GM19023 (cell line): Measurements from ENCODE around the gene KIAA2012.
"Not testable (repeated sequence)": the region's sequence is repeated elsewhere in the genome, so short reads cannot be mapped to it uniquely, and the experiment has no call there.

ENCODE experiments used
- ATAC-seq: cut with Tn5 transposase; IDR thresholded peaks from one replicate; pipeline ENCODE4 v1.9.1; 2021; ENCODE audit warnings: mild to moderate bottlenecking, moderate library complexity; ENCODE audit not compliant: unreplicated experiment

KIAA2012 gene

GRCh38 chr2:202184557-202184956, 111.5 kb downstream of the KIAA2012 start:
- no peak for ATAC-seq

DNA sequence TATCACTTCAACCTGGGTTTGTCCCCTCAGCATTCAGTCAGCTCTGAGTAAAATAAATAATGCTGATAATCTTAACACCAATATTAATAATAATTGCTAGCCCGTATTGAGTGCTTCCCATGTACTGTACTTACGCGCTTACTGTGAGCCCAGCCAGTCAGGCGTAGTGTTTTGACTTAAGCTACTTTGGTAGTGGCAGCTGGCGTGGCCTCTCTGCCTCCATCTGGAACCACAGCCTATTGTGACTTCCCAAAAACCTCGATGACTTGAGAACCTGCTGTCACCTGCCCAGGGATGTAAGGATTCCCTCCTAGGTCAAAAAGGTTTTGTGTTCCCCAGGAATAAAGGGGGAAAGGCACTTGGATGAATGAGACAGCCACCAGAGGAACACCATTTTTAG, 112.1 kb downstream of the KIAA2012 start:
- ATAC-seq, result no peak

- ATAC-seq, result no peak
Observed at GRCh38 chr2:202186641-202187202, 113.7 kb downstream of the KIAA2012 start.

- no peak for ATAC-seq
Observed at GRCh38 chr2:202187570-202187969, 114.5 kb downstream of the KIAA2012 start.

GRCh38 chr2:202193305-202193704, 120.2 kb downstream of the KIAA2012 start:
- no peak for ATAC-seq

- no peak for ATAC-seq
Observed at GRCh38 chr2:202193881-202194353, 120.9 kb downstream of the KIAA2012 start.

- no peak for ATAC-seq
Observed at GRCh38 chr2:202194418-202194817, 121.4 kb downstream of the KIAA2012 start.

GRCh38 chr2:202196727-202197126, 123.7 kb downstream of the KIAA2012 start:
- ATAC-seq, result no peak

DNA sequence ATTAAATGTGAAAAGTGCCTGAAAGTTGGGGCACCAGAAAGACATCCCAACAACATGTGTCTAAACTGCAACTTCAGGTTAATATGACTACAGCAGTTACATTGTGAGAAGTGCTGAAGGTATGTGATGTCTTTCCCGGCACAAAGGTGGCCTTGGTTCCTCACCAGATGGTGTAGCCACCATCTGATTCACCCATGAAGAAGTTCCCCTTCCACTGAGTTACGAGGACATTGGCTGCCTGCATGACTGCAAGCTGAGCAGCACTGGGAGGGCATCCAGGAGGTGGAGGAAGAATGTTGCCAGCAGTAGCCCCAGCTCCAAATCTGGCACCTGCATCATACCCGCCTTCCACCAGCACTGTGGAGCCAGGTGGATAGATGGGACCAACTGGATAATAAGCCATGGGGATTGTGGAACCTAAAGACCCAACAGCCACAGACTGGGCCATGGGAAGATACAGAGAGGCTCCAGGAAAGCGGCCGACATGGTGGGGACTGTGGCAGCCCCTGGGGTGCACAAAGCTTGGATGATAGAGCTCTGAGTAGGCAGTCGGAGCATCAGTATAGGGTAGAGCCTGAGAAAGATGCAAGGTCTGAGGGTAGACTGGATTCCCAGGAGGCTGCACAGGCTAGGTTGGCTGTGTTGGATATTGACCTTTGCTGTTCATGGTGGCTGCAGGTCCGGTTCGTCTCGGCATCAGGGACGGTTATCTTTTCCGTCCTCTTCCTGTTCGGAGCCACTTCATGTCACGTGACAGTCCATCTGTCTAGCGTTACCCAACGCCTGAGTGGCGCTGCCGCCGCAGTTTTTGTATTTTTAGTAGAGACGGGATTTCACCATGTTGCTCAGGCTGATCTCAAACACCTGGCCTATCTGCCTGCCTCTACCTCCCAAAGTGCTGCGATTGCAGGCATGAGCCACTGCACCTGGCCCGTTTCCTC, 128.4 kb downstream of the KIAA2012 start:
- no peak for ATAC-seq

DNA sequence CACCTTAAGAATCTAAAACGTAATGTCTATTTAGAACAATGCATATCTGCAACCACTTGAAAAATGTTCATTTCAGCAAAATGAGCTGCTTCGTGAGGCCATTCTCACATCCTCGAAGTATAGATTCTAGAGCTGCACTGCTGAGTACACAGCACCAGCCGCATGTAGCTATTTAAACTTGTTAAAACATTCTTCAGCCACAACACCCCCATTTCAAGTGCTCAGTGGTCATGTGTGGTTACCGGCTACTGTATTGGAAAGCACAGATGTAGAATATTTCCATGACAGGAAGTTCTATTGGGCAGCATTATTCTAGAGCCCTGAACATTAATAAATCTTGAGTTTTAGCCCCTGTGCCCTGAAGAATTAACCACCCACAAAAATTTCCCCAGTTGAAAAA, 130.3 kb downstream of the KIAA2012 start:
- ATAC-seq, result no peak

DNA sequence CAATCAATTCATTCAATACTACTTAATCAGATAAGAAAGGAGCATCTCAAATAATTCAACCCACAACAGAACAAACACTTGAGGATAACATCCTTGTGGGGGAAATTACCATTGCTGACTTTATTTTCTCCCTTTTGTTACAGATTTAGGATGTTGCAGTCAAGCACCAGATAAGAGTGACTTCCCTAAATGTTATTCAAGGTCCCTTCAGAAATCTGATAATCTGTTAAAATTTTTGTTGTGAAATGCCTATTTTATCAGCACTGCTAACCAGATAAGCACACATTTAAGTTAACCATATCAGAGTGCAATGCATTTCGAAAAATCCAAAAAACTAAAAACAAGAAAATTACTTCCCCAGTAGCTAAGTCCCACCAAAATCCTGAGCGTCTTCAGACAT, 131.8 kb downstream of the KIAA2012 start:
- ATAC-seq, result no peak

DNA sequence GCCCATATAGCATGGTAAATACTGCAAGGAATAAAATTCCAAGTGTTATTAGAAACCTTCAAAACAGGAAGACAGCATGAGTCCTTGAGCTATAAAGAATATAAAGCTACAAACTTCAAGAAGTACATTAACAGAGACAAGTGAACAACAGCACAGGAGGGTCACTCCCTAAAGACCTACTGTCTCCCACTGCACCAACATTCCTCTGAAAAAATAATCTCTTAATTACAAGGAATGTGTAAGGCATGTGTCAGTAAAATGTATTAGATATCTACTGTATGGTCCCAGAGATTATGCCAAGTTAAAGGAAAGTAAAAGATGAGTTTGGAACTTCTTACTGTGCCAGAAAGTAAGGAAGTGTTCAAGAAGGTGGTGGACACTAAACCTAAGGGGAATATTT, 135.5 kb downstream of the KIAA2012 start:
- no peak for ATAC-seq

- no peak for ATAC-seq
Observed at GRCh38 chr2:202215179-202215578, 142.1 kb downstream of the KIAA2012 start.

- no peak for ATAC-seq
Observed at GRCh38 chr2:202221873-202222272, 148.8 kb downstream of the KIAA2012 start.

GRCh38 chr2:202237787-202238233, 164.8 kb downstream of the KIAA2012 start:
- ATAC-seq, result peak; percentile 44

- ATAC-seq, result peak; percentile 98
Observed at GRCh38 chr2:202238234-202239197, 165.5 kb downstream of the KIAA2012 start, which contains the start of gene SUMO1. Gene SUMO1, minus strand, starts transcription at chr2:202238597. Its CDS starts 146 bp downstream, at chr2:202238451.

DNA sequence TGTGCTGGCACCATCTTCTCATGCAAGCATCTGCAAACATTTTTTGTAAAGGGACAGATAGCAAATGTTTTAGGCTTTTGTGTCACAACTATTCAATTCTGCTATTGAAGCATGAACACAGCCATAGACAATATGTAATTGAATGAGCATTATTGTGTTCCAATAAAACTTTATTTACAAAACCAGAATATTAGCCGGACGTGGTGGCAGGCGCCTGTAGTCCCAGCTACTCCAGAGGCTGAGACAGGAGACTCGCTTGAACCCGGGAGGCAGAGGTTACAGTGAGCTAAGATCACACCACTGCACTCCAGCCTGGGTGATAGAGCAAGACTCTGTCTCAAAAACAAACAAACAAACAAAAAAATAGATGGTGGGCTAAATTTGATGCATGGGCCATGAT, 174.7 kb downstream of the KIAA2012 start:
- not testable (repeated sequence) for ATAC-seq

GRCh38 chr2:202249521-202250253, 176.6 kb downstream of the KIAA2012 start:
- ATAC-seq, result no peak

- ATAC-seq, result no peak
Observed at GRCh38 chr2:202251494-202251893, 178.4 kb downstream of the KIAA2012 start.
